Iris pigment epithelial cell (primary cell): ENCODE results near the gene SPRR2A.
A peak's percentile ranks its signal among the peaks of the same experiment; 100 is the strongest.
"Not testable (repeated sequence)": the region's sequence is repeated elsewhere in the genome, so short reads cannot be mapped to it uniquely, and the experiment has no call there.

Experiments used
- DNase-seq: peaks from one replicate; pipeline ENCODE4 v3.0.0-alpha.2; 2011; ENCODE audit warnings: low read depth

The SPRR2A gene

DNA sequence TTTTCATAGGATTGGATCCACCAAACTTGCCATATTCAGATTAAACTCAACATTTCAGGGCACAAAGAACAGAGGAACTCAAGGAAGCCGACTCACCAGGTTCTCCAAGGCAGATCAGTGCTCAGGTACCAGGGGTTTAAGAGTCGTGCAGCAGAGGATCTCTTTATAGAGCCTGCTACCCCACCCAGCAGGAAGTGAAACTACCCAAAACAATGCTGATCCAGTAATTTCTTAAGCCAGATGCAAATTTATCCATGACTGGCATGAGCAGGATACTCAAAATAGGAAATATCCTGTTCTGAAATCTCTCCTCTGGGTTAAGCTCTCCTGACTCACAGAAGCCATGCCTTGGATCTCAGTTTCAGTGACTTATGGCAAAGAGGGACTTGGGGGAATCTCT, at the start of gene SPRR2A:
TSS of gene SPRR2A (minus strand) at position 138 of the 400 bp plus-strand sequence. CDS start 777 bp downstream, outside the sequence.
- no peak for DNase-seq

DNA sequence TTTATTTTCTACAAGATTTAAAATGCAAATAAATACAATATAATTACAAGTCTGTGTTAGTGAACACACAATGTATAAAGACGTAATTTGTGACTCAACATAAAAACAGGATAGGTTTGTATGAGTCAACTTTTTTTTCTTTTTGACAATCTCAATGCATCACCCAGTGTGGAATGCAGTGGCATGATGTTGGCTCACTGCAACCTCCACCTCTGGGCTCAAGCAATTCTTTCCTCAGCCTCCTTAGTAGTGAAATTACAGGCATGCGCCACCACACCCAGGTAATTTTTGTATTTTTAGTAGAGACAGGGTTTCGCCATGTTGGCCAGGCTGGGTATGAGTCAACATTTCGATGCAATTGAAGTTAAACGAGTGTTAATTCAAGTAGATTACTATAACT, 42.9 kb upstream of the SPRR2A start:
- no peak for DNase-seq

DNA sequence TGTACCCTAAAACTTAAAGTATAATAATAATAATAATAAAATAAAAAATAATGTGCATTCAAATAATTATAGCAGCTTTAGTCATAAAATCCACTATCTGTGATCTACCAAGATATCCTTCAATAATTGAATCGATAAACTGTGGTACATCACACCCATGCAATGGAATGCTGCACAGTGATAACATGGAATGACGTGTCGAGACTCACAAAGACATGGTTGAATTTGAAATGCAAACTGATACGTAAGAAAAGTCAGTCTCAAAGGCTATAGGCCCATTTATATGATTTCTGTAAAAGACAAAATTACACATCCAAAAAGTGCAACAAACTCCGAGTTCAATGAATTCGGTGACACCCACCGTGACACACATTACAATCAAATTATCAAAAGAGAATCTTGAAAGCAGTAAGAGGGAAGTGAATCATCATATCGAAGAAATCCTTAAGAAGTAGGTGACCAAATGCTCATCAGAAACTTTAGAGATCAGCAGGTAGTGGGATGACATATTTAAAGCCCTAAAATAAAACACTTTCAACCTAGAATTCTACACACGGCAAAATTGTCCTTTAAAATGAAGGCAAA, 42.2 kb upstream of the SPRR2A start:
- no peak for DNase-seq

DNA sequence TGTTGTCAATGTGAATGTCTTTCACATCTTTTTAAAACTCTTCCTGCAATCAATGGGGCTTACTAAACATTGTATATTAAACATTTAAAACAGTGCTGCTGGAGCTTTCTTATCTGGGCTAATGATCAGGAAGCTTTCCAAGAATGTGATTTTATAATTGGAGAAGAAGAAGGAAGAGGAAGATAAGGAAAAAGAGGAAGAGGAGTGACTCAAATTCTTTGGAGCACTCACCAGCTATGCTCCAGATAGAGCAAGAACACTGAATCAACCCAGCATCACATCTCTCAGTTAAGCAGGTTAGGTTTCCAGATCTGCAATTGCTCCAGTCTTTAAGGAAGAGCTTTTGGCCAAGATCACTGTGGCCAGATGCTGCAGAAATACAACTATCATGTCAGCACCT, 38.5 kb upstream of the SPRR2A start:
- DNase-seq, result no peak

DNA sequence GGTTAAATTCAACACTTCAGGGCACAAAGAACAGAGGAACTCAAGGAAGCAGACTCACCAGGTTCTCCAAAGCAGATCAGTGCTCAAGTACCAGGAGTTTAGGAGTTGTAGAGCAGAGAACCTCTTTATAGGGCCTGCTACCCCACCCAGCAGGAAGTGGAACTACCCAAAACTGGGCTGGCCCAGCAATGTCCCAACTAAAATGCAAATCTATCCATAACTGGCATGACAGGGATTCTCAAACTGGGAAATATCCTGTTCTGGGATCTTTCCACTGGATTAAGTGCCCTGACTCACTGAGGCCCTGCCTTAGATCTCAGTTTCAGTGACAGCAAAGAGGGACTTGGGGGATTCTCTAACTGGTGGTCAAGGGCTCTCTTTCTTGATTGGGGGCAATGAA, 37.1 kb upstream of the SPRR2A start, which contains the start of gene SPRR2E:
TSS of gene SPRR2E (minus strand) at position 101 of the 400 bp plus-strand sequence. CDS start 775 bp downstream, outside the sequence.
- DNase-seq, result no peak

DNA sequence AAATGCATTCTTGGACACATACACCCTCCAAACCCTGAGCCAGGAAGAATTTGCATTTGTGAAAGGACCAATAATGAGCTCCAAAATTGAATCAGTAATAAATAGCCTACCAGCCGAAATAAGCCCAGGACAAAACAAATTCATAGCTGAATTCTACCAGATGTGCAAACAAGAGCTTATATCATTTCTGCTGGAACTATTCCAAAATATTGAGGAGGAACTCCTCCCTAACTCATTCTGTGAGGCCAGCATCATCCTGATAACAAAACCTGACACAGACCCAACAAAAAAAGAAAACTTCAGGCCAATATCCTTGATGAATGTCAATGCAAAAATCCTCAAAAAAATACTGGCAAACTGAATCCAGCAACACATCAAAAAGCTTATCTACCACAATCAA, 30.3 kb upstream of the SPRR2A start:
- no peak for DNase-seq

DNA sequence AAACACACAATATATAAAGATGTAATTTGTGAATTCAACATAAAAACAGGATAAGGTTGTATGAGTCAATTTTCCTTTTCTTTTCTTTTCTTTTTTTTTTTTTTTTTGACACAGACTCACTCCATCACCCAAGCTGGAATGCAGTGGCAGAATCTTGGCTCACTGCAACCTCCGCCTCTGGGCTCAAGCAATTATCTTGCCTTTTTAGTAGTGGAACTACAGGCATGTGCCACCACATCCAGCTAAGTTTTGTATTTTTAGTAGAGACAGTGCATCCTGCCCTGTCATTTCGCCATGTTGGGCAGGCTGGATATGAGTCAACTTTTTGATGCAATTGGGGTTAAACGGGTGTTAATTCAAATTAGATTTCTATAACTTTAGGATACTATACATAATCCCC, 24.4 kb upstream of the SPRR2A start:
- no peak for DNase-seq

DNA sequence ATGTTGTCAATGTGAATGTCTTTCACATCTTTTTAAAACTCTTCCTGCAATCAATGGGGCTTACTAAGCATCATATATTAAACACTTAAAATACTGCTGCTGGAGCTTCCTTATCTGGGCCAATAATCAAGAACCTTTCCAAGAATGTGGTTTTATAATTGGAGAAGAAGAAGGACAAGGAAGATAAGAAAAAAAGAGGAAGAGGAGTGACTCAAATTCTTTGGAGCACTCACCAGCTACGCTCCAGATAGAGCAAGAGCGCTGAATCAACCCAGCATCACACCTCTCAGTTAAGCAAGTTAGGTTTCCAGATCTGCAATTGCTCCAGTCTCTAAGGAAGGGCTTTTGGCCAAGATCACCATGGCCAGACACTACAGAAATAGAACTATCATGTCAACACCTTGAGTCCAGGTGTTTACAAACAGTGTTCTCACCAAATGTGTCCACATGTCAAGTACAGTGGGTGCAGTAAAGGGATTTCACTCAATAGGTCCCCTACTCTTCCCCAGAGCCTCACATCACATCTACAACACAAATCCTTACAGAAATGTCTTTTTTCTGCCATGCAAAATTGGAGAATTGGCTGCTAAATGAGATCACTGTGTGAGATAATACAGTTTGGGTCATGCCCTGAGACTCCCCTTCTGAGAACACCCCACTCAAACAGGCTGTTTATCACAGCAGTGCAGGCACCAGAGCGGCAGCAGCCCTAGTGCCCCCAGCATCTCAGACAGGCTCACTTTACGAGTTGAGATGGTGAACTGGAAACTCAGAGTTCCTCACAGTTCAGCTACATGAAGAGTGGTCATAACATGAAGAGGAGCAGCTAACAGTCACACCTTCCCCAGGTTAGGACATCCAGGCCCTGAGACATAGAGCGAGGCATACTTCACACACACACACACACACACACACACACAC, 15.8 kb upstream of the SPRR2A start:
- DNase-seq, result no peak

DNA sequence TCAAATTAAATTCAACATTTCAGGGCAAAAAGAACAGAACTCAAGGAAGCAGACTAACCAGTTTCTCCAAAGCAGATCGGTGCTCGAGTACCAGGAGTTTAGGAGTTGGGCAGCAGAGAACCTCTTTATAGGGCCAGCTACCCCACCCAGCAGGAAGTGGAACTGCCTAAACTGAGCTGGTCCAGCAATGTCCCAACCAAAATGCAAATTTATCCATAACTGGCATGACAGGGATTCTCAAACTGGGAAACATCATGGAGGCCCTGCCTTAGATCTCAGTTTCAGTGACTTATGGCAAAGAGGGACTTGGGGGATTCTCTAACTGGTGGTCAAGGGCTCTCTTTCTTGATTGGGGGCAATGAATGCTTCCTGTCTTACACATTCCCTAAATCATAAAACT, 14.2 kb upstream of the SPRR2A start, which contains the start of gene SPRR2B:
TSS of gene SPRR2B (minus strand) at position 101 of the 400 bp plus-strand sequence. CDS start 772 bp downstream, outside the sequence.
- no peak for DNase-seq

DNA sequence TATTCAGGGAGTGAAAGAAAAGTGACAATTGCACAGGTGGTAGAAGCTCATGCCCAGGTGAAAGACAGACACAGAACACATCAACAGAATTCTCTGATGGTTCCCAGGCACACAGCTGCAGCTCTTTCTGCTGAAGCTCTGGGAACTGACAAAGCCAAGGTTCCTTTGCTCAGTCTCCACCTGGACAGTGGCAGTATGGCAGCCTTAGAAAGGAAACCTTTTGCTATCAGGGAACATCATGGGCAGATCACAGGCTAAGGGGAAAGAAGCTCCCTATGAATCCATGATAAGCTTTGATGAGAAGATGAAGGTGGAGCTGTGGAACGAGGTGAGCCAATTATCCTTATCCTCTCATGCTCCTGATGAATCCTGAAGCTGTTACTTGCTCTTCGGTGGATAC, 12.9 kb upstream of the SPRR2A start:
- DNase-seq, result no peak

DNA sequence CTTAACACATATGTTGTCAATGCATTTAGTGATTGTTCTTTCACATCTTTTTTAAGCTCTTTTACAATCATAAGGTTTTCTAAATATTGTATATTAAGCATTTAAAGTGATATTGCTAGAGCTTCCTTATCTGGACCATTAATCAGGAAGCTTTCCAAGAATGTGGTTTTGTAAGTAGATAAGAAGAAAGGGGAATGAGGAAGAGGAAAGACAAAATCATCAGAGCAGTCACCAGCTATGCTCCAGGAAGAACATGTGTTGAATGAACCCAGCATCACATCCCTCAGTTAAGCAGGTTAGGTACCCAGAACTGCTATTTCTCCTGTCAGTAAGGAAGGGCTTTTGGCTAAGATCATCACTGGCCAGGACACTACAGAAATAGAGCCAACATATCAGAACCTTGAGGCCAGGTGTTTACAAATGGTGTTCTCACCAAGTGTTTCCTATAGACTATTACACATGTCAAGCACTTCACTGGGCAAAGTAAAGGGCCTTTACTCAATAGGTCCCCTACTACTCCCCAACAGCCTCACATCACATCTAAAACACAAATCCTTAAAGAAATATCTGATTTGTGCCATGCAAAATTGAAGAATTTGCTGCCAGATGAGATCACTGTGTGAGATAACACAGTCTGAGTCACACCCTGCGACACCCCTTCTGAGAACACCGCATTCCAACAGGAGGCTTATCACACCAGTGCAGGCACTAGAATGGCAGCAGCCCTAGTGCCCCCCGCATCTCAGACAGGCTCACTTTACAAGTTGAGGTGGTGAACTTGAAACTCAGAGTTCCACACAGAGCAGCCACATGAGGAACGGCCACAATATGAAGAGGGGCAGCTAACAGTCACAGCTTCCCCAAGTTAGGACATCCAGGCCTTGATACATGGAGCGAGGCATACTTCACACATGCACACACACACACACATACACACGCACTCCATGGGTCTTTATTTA, 1.8 kb upstream of the SPRR2A start:
- no peak for DNase-seq

DNA sequence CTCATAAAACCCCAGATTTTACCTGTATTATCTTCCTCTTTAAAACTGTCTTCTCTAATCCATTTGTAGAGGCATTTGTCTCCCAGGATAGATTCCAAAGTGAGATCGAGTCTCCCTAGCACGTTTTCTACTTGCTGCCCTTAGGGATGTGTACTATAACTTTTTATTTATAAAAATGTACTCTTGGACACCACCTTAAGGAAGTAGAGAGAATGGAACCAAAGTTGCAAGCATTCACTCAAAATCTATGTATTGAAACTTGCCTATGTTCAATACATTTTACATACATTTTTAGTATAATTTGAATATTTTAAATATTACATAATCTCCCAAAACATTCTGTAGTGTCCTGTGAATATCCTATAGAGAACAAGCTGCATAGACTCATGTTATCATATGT, 842 bp upstream of the SPRR2A start:
- DNase-seq, result no peak

DNA sequence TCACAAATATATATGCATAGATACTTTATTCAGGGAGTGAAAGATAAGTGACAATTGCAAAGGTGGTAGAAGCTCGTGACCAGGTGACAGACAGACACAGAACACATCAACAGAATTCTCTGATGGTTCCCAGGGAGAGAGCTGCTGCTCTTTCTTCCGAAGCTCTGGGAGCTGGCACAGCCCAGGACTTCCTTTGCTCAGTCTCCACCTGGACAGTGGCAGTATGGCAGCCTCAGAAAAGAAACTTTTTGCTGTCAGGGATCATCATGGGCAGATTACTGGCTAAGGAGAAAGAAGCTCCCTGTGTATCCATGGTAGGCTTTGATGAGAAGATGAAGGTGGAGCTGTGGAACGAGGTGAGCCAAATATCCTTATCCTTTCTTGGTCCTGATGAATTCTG, 1.2 kb downstream of the SPRR2A start:
- not testable (repeated sequence) for DNase-seq

DNA sequence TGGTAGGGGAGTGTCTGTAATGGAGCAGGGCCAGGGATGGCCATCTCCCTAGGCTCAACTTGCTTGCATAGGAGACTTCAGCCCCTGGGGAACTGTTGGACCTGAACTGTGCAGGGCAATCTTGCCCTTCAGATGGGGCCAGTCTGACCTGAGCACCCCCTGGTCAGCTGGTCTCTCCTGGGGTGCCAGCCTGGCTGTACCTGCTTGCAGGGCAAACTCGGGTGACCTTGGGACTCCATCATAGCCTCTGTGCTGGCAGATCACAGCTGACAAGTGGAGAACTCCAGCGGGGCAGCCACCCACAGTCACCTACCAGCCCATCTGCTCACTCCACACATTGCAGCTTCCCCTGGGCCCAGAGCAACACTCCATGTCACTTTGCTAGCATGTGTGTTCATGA, 8.1 kb downstream of the SPRR2A start:
- no peak for DNase-seq

DNA sequence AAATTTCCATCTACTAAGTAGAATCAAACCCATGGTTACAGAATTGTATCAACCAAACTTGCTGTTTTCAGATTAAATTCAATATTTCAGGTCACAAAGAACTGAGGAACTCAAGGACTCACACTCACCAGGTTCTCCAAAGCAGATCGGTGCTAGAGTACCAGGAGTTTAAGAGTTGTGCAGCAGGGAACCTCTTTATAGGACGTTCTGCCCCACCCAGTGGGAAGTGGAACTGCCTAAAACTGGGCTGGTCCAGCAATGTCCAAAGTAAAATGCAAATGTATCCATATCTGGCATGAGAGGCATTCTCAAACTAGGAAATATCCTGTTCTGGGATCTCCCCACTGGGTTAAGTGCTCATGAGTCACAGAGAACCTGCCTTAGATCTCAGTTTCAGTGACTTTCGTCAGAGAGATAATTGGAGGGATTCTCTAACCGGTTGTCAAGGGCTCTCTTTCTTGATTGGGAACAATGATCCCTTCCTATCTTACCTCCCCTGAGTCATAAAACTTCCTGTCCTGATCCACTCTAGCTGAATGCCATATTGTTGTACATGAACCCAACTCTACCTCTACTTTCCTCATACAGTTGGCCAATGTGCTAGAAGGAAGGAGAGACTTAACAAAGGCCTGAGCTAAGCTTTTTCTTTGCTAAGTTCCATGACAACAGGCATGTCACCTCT, 16.2 kb downstream of the SPRR2A start, which contains the start of gene SPRR2D:
TSS of gene SPRR2D (minus strand) at position 171 of the 682 bp plus-strand sequence. CDS start 774 bp downstream, outside the sequence.
- DNase-seq, result no peak

DNA sequence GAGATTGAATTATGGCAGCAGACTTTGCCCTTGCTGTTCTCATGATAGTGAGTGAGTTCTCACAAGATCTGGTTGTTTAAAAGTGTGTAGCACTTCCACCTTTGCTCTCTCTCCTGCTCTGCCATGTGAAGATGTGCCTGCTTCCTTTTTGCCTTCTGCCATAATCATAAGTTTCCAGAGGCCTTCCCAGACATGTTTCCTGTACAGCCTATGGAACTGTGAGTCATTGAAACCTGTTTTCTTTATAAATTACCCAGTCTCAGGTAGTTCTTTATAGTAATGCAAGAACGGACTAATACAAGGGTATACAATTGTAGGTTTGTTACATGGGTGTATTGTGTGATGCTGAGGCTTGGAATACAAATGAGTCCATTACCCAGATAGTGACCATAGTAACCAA, 22.1 kb downstream of the SPRR2A start:
- DNase-seq, result no peak

DNA sequence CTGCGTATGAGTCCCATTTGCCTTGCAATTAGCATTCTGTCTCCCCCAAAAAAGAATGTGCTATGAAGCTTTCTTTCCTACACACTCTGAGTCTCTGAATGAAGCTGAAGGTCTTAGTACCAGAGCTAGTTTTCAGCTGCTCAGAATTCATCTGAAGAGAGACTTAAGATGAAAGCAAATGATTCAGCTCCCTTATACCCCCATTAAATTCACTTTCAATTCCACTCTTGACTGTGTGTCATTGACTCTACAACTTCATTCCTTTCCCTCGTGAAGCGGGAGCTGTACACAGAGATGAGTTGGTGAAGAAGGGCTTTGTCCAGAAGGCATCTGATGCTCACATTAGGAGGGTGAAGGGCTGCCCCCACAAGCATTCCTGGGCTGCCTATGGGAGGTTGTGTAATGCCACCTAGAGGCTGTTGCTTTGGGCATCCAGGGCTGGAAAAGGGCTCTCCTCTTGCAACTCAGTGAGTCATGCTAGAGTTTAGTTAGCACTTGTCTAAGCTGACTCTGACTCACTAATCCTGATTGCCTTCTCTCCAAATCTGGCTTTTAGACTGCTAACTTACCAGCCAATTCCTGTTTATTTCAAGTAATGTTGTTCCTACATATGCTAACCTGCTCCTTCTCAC, 24.5 kb downstream of the SPRR2A start:
- peak; percentile 25 for DNase-seq

DNA sequence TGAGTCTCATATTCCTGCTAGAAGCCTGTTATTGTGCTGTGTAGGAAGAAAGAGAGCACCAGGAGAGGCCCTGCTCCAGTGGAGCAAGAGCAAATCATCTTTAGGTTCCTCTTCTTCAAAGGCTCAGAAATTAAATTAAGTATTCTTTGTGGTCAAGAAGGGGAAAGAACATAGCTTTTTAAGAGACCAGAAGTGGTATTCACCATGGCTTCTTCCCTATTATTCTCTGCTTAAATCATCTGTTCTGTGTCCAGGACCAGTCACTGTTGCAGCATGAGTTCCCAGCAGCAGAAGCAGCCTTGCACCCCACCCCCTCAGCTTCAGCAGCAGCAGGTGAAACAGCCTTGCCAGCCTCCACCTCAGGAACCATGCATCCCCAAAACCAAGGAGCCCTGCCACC, 25.2 kb downstream of the SPRR2A start:
- no peak for DNase-seq

DNA sequence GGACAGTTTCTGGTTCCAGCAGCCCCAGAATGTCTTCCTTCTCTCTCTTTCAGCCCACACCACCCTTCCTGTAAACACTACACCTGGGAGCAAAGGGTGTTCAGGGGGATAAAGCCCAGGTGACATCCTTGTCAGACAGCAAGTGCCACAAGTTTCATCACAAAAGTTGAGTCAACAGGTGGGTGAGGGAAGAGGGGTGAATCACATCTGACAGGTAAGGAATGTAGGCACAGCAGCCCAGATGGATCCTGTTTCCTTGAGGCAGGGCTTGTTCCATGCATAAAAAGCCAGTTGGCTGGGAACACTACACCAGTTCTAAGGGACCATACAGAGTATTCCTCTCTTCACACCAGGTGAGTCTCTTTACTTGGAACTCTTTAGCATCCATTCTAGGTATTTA, 26.4 kb downstream of the SPRR2A start, which contains the start of gene SPRR1B:
TSS of gene SPRR1B (plus strand) at position 309 of the 400 bp plus-strand sequence. CDS start 1,143 bp downstream, outside the sequence.
- DNase-seq, result no peak

DNA sequence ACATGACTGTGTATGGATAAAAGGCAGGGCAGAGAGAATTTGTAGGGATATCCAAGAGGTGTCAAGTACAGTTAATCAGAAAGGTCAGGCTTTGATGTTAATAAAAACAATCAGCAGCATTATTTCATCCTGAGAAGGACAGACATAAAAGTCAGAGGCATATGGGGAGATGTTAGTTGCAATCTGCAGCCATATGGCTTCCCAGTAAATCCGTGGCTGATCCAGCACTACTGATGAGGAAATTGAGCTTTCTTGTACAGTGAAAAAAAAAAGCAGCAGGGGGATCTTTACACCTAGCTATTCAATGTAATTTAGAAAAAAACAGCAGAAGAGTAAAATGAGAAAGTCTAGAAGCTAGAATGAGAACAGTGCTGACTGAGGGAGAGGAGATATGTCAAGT, 28.5 kb downstream of the SPRR2A start:
- no peak for DNase-seq

DNA sequence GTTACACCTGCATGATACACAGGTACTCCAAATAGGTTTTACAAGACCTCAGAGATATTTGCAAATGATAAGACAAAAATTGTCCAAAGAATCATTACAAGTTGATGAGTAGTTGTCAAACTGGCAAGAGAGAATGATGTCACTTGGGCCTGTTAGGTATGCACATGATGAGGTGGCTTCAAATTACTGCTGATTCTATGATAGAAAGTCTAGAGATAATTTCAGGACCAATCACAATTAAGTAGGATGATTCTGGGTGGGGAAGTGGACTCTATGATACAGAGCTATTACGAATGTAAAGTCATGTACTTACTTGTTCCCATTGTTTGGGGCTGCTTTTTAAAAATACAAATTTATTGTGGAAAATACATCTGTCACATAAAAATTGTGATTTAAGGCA, 31.5 kb downstream of the SPRR2A start:
- no peak for DNase-seq
